ENCODE data around the gene BAHCC1.

BAHCC1 gene

DNA sequence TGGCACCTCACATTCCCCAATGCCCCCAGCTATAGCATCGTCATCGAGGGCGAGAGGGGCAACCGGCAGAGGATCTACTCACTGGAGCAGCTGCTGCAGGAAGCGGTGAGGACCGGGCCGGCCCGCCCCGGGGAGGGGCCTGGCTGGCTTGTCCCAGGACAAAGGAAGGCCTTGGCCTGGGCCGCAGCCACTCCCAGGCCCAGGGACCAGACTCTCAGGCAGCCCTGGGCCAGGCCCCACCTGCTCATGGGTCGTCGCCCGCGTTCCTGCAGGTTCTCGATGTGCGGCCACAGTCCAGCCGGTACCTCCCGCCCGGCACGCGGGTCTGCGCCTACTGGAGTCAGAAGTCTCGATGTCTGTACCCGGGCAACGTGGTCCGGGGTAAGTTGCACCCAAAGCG, 64.0 kb downstream of the BAHCC1 start:
- H3K4me1 ChIP-seq (ENCODE audit: control insufficient read depth, low read depth, low read length), result peaks cover 4% of the 10 kb centered on the region
- H3K9me3 ChIP-seq (ENCODE audit: control insufficient read depth, low read depth, low read length), result no peaks in the 10 kb centered on the region
- H3K27me3 ChIP-seq (ENCODE audit: control insufficient read depth, insufficient read depth, low read length), result no peaks in the 10 kb centered on the region
- H3K36me3 ChIP-seq (ENCODE audit: control insufficient read depth, low read depth, low read length), result no peaks in the 10 kb centered on the region
- H3K27ac ChIP-seq (ENCODE audit: low read length), result no peak overlapping the region
- H3K4me3 ChIP-seq (ENCODE audit: low read length), result no peak overlapping the region
- no peak overlapping the region for H3K9ac ChIP-seq (ENCODE audit: low read length)

DNA sequence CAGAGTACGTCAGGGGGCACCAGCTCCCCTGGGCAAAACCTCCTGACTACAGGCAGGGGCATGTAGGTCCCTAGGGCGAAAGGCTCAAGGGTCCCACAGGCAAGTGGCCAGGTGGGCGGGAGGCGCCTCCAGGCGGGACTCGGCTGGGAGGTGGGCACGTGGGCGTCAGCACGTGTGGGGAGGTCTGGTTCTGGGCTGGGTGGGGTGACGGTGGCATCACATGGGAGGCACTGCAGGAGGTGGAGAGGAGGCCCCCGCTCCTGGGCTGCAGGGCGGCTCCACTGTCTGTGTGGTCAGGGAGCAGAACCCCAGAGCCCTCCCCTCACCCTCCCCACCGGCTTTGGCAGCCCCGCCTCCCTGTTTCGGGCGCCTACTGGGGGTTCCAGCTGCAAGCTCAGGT, 64.6 kb downstream of the BAHCC1 start:
- Histone ChIP-seq H3K36me3 (ENCODE audit: control insufficient read depth, low read depth, low read length) (no peaks in the 10 kb centered on the region), H3K4me3 (ENCODE audit: low read length) (no peak overlapping the region), H3K9ac (ENCODE audit: low read length) (no peak overlapping the region), H3K27me3 (ENCODE audit: control insufficient read depth, insufficient read depth, low read length) (no peaks in the 10 kb centered on the region), H3K27ac (ENCODE audit: low read length) (no peak overlapping the region), H3K4me1 (ENCODE audit: control insufficient read depth, low read depth, low read length) (peaks cover 4% of the 10 kb centered on the region), H3K9me3 (ENCODE audit: control insufficient read depth, low read depth, low read length) (no peaks in the 10 kb centered on the region)

DNA sequence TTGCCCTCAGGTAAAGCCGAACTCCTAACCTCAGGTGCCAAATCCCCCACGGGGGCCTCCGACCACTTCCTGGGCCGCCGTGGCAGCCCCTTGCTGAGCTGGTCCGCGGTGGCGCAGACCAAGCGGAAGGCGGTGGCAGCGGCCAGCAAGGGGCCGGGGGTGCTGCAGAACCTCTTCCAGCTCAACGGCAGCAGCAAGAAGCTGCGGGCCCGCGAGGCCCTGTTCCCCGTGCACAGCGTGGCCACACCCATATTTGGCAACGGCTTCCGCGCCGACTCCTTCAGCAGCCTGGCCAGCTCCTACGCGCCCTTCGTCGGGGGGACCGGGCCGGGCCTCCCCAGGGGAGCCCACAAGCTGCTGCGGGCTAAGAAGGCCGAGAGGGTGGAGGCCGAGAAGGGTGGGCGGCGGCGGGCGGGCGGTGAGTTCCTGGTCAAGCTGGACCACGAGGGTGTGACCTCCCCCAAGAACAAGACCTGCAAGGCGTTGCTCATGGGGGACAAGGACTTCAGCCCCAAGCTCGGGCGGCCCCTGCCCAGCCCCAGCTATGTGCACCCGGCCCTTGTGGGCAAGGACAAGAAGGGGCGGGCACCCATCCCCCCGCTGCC, 65.7 kb downstream of the BAHCC1 start:
- no peaks in the 10 kb centered on the region for H3K36me3 ChIP-seq (ENCODE audit: control insufficient read depth, low read depth, low read length)
- no peak overlapping the region for H3K9ac ChIP-seq (ENCODE audit: low read length)
- H3K4me3 ChIP-seq (ENCODE audit: low read length), result no peak overlapping the region
- H3K27me3 ChIP-seq (ENCODE audit: control insufficient read depth, insufficient read depth, low read length), result no peaks in the 10 kb centered on the region
- H3K27ac ChIP-seq (ENCODE audit: low read length), result no peak overlapping the region
- no peaks in the 10 kb centered on the region for H3K9me3 ChIP-seq (ENCODE audit: control insufficient read depth, low read depth, low read length)
- peaks cover 4% of the 10 kb centered on the region for H3K4me1 ChIP-seq (ENCODE audit: control insufficient read depth, low read depth, low read length)

DNA sequence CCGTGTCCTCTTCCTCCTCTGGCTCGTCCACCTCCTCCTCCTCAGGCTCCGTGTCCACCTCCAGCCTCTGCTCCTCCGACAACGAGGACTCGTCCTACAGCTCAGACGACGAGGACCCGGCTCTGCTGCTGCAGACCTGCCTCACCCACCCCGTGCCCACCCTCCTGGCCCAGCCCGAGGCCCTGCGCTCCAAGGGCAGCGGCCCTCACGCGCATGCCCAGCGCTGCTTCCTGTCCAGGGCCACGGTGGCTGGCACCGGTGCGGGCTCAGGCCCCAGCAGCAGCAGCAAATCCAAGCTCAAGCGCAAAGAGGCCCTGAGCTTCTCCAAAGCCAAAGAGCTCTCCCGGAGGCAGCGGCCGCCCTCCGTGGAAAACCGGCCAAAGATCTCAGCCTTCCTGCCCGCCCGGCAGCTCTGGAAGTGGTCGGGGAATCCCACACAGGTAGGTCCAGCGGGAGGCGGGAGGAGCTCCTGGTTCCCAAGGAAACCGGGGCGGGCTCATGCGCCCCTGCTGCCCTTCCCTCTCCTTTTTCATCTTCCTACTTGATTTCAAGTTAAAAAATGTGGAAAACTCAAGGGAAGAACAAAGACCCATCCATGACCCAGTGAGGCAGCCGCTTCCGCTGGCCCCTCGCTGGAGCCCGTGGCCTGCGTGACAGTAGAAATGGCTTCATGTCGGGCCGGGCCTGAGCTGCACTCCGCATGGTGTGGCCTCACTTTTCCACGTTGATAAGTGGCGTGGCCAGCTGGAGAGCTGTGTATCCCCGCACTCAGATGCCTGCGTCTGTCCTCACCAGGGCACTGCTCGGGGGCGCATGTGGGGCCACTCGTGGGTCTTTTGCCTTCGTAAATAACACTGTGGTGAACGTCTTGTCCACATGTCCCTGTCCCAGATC, 66.6 kb downstream of the BAHCC1 start:
- Histone ChIP-seq H3K36me3 (ENCODE audit: control insufficient read depth, low read depth, low read length) (no peaks in the 10 kb centered on the region), H3K4me1 (ENCODE audit: control insufficient read depth, low read depth, low read length) (no peaks in the 10 kb centered on the region), H3K9ac (ENCODE audit: low read length) (no peak overlapping the region), H3K27me3 (ENCODE audit: control insufficient read depth, insufficient read depth, low read length) (no peaks in the 10 kb centered on the region), H3K9me3 (ENCODE audit: control insufficient read depth, low read depth, low read length) (no peaks in the 10 kb centered on the region), H3K4me3 (ENCODE audit: low read length) (no peak overlapping the region), H3K27ac (ENCODE audit: low read length) (no peak overlapping the region)

DNA sequence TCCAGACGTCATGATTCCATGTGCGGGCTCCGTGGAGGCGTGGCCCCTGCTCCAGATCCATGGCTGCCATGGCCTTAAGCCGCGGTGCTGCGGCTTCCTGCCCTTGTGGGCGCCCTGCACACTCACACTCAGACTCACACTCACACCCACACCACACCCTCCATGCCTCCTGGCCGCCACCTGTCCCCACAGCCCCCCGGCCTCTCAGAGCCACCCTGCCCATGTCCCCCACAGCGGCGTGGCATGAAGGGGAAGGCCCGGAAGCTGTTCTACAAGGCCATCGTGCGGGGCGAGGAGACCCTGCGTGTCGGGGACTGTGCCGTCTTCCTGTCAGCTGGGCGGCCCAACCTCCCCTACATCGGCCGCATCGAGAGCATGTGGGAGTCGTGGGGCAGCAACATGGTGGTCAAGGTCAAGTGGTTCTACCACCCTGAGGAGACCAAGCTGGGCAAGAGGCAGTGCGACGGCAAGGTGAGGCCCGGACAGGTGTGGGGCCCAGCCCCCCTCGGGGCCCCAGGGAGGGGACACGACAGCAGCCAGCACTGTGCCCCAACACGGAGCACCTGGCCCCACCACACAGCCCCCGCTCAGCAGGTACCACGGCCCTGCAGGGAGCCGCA, 67.4 kb downstream of the BAHCC1 start:
- Histone ChIP-seq H3K27ac (ENCODE audit: low read length) (no peak overlapping the region), H3K4me1 (ENCODE audit: control insufficient read depth, low read depth, low read length) (no peaks in the 10 kb centered on the region), H3K27me3 (ENCODE audit: control insufficient read depth, insufficient read depth, low read length) (no peaks in the 10 kb centered on the region), H3K4me3 (ENCODE audit: low read length) (no peak overlapping the region), H3K36me3 (ENCODE audit: control insufficient read depth, low read depth, low read length) (no peaks in the 10 kb centered on the region), H3K9ac (ENCODE audit: low read length) (no peak overlapping the region), H3K9me3 (ENCODE audit: control insufficient read depth, low read depth, low read length) (no peaks in the 10 kb centered on the region)

DNA sequence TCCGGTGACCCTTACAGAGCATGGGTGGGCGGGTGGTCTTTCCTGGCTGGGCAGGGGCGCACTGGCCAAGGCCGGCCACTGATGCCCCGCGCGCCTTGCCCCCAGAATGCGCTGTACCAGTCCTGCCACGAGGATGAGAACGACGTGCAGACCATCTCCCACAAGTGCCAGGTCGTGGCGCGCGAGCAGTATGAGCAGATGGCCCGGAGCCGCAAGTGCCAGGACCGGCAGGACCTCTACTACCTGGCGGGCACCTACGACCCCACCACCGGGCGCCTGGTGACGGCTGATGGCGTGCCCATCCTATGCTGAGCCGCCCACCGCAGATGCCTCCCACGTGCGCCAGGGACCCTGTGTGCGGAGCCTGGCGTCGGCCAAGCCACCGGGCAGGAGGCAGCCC, 68.2 kb downstream of the BAHCC1 start:
- no peak overlapping the region for H3K27ac ChIP-seq (ENCODE audit: low read length)
- H3K36me3 ChIP-seq (ENCODE audit: control insufficient read depth, low read depth, low read length), result no peaks in the 10 kb centered on the region
- H3K9ac ChIP-seq (ENCODE audit: low read length), result no peak overlapping the region
- H3K9me3 ChIP-seq (ENCODE audit: control insufficient read depth, low read depth, low read length), result no peaks in the 10 kb centered on the region
- no peaks in the 10 kb centered on the region for H3K4me1 ChIP-seq (ENCODE audit: control insufficient read depth, low read depth, low read length)
- H3K4me3 ChIP-seq (ENCODE audit: low read length), result no peak overlapping the region
- H3K27me3 ChIP-seq (ENCODE audit: control insufficient read depth, insufficient read depth, low read length), result no peaks in the 10 kb centered on the region

DNA sequence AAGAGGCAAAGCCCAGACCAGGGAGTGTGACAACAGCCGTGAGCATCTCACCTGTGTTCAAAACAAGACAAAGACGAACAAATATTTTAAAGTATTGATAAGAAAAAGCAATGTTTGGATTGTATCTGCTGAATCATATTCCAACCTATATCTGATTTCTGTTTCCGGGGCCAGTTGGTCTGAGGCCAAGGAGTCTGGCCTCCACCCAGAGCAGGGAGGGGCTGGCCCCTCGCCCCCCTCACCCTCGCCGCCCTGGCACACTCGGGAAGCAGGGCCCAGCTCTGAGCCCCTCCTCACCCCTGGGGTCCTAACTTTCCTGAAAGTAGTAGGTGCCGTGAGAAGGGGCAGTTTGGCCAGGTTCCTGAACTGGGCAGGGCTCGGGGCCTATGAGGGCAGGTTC, 69.3 kb downstream of the BAHCC1 start:
- Histone ChIP-seq H3K27me3 (ENCODE audit: control insufficient read depth, insufficient read depth, low read length) (no peaks in the 10 kb centered on the region), H3K27ac (ENCODE audit: low read length) (no peak overlapping the region), H3K4me3 (ENCODE audit: low read length) (no peak overlapping the region), H3K9me3 (ENCODE audit: control insufficient read depth, low read depth, low read length) (no peaks in the 10 kb centered on the region), H3K9ac (ENCODE audit: low read length) (no peak overlapping the region), H3K4me1 (ENCODE audit: control insufficient read depth, low read depth, low read length) (no peaks in the 10 kb centered on the region), H3K36me3 (ENCODE audit: control insufficient read depth, low read depth, low read length) (no peaks in the 10 kb centered on the region)

DNA sequence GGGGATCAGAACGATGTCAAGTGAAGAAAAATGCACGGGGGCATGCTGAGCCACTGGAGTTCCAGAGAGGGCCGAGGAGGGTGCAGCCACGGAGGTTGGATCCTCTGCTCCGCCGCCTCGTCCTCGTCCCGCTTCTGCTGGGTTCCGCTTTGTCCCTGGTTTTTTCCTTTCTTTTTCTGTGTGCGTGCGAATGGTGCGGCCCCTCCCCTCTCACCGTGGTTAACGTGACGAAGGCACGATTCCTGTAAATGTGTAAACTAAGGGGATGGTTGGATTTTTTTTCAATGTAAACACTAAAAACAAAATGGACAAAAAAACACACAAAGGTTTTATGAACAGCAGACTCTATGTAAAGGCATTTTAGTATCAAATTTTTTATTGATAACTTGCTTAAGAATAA, 70.7 kb downstream of the BAHCC1 start:
- Histone ChIP-seq H3K36me3 (ENCODE audit: control insufficient read depth, low read depth, low read length) (no peaks in the 10 kb centered on the region), H3K27me3 (ENCODE audit: control insufficient read depth, insufficient read depth, low read length) (no peaks in the 10 kb centered on the region), H3K4me3 (ENCODE audit: low read length) (no peak overlapping the region), H3K9me3 (ENCODE audit: control insufficient read depth, low read depth, low read length) (no peaks in the 10 kb centered on the region), H3K9ac (ENCODE audit: low read length) (no peak overlapping the region), H3K4me1 (ENCODE audit: control insufficient read depth, low read depth, low read length) (no peaks in the 10 kb centered on the region), H3K27ac (ENCODE audit: low read length) (no peak overlapping the region)

DNA sequence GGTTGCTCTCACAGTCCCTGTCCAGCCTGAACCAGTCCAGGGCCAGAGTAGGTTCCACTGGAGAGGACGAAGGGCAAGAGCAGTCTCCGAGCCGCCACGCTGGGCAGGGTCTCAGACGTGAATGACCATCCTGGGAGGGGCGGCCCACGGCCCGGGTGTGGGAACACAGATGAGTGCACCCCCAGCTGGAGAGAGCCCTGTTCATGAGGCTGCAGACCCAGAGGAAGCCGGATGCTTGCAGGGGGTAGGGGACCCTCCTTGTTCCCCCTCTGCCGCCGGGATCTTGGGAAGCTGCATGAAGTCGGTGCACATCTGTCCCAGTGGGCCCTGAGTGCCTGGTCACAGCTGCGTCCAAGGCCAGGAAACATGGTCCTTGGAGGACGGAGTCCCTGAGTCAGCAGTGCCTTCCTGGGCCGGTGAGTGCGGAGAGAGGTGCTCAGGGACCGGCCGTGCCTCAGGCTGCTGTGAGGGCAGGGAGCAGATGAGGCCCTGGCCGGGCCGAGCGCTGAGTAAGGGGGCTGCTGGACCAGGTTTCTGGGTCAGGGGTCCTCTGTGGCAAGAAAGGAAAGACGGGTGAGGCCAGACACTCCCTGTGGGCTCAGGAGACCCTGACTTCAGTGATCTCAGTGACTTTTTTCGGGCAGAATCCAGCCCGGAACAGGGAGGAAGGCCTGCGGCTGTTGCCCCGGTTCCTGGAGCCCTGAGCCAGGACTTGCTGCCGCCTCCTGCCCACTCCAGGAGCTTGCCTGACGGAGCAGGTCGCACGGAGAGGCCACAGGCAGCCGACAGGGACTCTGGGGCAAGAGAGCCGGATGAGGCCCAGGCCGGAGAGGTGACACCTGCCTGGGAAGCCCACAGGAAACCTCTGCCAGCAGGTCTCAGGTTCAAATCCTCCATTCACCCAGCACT, 71.6 kb downstream of the BAHCC1 start:
- Histone ChIP-seq H3K27ac (ENCODE audit: low read length) (no peak overlapping the region), H3K4me3 (ENCODE audit: low read length) (no peak overlapping the region), H3K27me3 (ENCODE audit: control insufficient read depth, insufficient read depth, low read length) (no peaks in the 10 kb centered on the region), H3K4me1 (ENCODE audit: control insufficient read depth, low read depth, low read length) (no peaks in the 10 kb centered on the region), H3K36me3 (ENCODE audit: control insufficient read depth, low read depth, low read length) (no peaks in the 10 kb centered on the region), H3K9ac (ENCODE audit: low read length) (no peak overlapping the region), H3K9me3 (ENCODE audit: control insufficient read depth, low read depth, low read length) (no peaks in the 10 kb centered on the region)

DNA sequence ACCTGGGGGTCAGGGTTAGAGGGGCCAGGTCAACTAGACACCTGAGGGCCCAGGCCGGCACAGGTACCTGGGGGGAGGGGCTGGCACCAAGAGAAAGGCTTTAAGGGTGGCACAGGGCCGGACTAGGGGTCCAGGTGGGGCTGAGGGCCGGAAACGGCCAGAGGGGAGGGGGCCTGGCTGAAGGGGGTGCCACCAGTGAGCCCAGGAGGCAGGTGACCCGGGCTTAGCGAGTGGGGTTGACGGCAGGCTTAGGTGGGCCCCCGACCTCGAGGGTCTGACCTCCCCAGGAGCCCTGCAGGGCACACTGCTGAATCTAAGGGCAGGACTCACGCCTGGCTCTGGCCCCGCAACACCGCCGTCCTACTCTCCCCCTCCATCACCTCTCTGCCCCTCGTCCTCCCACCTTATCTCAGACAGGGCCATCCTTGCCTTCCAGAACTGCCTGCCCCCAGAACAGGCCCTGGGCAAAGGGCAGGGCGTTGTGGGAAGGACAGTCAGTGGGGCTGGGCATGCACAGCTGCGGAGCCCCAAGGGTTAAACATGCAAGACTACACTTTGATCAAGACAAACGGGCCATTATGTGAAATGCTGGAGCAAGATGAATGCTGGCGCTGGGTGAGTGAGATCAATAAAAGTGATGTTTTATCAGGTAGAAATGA, 73.0 kb downstream of the BAHCC1 start:
- H3K4me1 ChIP-seq (ENCODE audit: control insufficient read depth, low read depth, low read length), result no peaks in the 10 kb centered on the region
- H3K9me3 ChIP-seq (ENCODE audit: control insufficient read depth, low read depth, low read length), result no peaks in the 10 kb centered on the region
- H3K27me3 ChIP-seq (ENCODE audit: control insufficient read depth, insufficient read depth, low read length), result no peaks in the 10 kb centered on the region
- no peaks in the 10 kb centered on the region for H3K36me3 ChIP-seq (ENCODE audit: control insufficient read depth, low read depth, low read length)
- no peak overlapping the region for H3K4me3 ChIP-seq (ENCODE audit: low read length)
- H3K9ac ChIP-seq (ENCODE audit: low read length), result no peak overlapping the region
- H3K27ac ChIP-seq (ENCODE audit: low read length), result no peak overlapping the region

DNA sequence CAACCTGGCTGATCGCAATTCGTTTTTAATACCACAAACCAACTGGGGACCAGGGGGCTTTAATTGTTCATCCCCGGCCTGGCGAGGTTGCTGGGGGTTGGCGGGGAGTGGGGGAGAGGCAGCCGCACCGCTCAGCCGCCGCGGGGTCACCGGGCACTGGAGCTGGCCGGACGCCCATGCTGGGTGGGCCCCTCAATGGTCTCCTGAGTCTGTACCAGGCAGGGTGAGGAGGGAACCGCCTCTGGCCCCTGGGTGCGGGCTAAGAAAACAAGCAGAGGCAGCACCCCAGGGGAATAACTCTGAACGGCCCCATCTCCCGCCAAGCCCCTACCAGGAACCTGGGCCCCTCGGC, 73.5 kb downstream of the BAHCC1 start:
- Histone ChIP-seq H3K9me3 (ENCODE audit: control insufficient read depth, low read depth, low read length) (no peaks in the 10 kb centered on the region), H3K4me3 (ENCODE audit: low read length) (no peak overlapping the region), H3K4me1 (ENCODE audit: control insufficient read depth, low read depth, low read length) (no peaks in the 10 kb centered on the region), H3K27ac (ENCODE audit: low read length) (no peak overlapping the region), H3K9ac (ENCODE audit: low read length) (no peak overlapping the region), H3K36me3 (ENCODE audit: control insufficient read depth, low read depth, low read length) (no peaks in the 10 kb centered on the region), H3K27me3 (ENCODE audit: control insufficient read depth, insufficient read depth, low read length) (no peaks in the 10 kb centered on the region)

Measured in iPS-18a (cell line).